Choroid plexus epithelial cell (primary cell): ENCODE results near the gene CAPZA2.

Experiments used
- DNase-seq: peaks from one replicate; pipeline ENCODE4 v3.0.0-alpha.2; 2010; ENCODE audit warnings: low read depth
- H3K4me3 ChIP-seq: 2 replicates; pipeline ENCODE4 v1.5.1; 2011; ENCODE audit warnings: low read depth, mild to moderate bottlenecking, control low read depth, low read length, moderate library complexity
- CTCF ChIP-seq: conservative IDR thresholded peaks from 2 replicates; pipeline ENCODE4 v1.5.1; 2011; ENCODE audit warnings: low read depth, mild to moderate bottlenecking, control low read depth, inconsistent platforms, low read length, moderate library complexity

CAPZA2 gene

GRCh38 chr7:116940689-116941370, 78.4 kb downstream of the CAPZA2 start:
- no peak for DNase-seq
- no peak for TF ChIP-seq CTCF
- no peak overlapping the region for H3K4me3 ChIP-seq

GRCh38 chr7:116942504-116942903, 80.1 kb downstream of the CAPZA2 start:
- DNase-seq, result no peak
- no peak overlapping the region for H3K4me3 ChIP-seq
- no peak for TF ChIP-seq CTCF

- TF ChIP-seq CTCF, result no peak
- DNase-seq, result no peak
- H3K4me3 ChIP-seq, result no peak overlapping the region
Measured at GRCh38 chr7:116948934-116949333, 86.5 kb downstream of the CAPZA2 start.

- no peak for TF ChIP-seq CTCF
- H3K4me3 ChIP-seq, result no peak overlapping the region
- DNase-seq, result no peak
Measured at GRCh38 chr7:116949941-116950801, 87.8 kb downstream of the CAPZA2 start.

GRCh38 chr7:116950889-116951351, 88.5 kb downstream of the CAPZA2 start:
- H3K4me3 ChIP-seq, result no peak overlapping the region
- no peak for TF ChIP-seq CTCF
- no peak for DNase-seq

GRCh38 chr7:116951366-116952292, 89.2 kb downstream of the CAPZA2 start:
- TF ChIP-seq CTCF, result no peak
- DNase-seq, result no peak
- H3K4me3 ChIP-seq, result no peak overlapping the region
